Activated CD8-positive, alpha-beta memory T cell treated with anti-CD3 and anti-CD28 coated beads, Interleukin-2, amount 50 U/mL, for 4 hours (primary cell): Measurements from ENCODE around the gene ISL2.

Experiments used
- DNase-seq: peaks from one replicate; pipeline ENCODE4 v3.0.0-alpha.2; 2020

ISL2 gene

DNA sequence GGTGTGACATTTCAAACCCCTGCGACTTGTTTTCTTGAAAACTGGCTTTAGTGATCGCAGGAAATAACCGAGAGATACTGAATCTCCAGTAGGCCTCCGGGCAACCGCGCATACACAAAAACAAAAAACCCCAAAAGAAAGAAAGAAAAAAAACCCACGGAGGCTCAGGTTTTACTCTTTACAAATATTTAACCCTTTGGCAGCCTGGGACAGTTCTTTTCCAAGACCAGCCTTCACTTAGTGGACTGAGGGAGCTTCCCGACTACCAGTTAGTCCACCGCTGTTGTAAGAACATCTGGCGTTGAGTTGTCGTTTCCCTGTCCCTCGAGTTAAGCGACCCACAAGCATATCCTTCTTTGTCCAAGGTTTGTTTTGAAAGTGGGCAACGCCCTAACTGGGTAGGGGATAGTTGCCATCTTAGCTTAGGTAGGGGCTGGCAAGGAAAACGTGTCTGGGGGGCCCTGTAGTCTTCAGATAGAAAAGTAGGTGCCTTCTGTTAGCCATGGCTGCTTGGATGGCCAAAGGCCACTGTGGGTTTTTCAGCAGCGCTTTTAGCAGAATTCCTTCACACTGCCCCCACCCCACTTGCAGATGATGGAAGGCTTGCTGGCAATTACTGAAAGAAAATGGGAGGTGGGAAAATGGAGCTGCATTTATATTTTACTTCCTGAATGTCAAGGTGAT is 6.9 kb downstream of the ISL2 start:
- DNase-seq, result no peak

DNA sequence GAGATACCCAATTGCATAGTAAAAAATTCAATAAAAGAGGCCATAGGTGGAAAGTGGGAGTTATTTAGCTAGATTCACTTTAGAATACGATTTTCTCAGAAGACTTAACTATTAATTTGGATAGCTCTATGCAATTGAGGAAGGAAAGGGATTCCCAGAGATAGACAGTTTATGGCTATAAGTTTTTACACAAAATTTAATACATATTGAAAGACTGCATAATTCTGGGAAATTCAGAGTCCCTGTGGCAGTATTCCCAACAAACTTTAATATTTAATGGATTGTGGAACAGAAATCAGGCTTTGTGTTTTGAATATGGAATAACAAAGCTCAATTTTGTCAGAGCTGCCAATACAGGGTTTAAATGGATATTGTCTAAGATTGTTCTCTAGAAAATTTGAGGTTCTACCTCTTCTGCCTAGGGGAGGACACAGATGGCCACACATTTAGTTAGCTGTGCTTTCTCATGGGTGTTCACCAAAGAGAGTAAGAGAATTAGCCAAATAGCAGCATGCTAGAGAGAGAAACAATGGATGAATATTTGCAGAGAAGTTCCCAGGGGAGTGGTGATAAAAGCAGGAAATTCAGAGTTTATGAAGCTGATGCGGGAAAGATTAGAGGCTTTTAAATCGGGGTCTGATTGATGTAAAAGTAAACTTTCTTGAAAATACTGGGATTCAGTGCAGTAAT is 8.5 kb downstream of the ISL2 start:
- DNase-seq, result no peak

DNA sequence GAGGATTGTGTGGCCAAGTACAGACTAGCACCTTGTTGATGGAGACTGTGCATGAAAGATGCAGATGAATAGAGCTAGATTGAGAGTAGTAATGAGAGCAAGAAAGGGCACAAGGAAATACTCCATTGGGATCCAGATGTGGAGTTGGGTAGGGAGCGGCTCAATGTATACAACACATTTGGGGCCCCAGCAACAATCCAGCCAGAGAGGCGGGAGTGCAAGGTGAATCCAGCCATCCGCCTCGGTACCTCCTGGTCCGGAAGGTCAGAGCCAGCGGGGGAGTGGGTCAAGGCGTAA is 9.0 kb downstream of the ISL2 start:
- DNase-seq, result no peak

DNA sequence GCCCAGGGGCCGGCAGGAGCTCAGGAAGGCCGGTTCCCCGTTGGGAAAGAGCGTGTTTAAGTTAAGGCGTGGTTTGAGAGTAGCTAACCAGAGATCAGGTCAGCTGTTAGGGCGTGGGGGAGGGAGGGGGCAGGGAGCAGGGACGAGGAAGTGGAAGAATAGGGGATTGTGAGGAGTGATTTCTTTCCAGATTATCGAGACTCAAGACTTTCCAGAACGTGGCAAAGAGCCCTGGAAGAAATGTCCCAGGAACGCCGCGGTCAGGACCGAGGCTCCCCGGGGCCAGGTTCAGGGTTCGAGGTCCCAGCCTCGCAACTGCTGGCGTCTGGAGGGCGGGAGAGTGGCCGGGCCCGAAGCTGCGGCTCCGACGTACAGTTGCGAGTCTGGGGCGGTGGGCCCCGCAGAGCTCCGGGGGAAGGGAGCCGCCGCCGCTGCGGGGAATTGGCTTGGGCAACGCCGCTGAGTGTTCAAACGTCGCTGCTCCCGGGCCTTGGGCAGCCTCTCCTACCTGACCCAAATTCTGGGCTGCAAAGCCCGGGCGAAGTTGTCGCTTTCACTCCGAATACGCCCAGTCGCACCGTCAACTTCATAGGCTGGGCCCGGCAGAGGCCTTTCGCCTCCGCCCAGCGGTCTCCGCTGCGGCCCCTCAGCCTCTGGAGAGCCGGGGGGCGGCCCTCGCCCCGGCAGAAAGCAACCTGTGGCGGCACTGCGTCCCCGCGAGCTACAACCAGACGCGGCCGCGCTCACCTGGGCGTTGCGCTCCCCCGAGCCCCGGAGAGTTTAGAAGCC is 9.5 kb downstream of the ISL2 start:
- DNase-seq, result no peak

DNA sequence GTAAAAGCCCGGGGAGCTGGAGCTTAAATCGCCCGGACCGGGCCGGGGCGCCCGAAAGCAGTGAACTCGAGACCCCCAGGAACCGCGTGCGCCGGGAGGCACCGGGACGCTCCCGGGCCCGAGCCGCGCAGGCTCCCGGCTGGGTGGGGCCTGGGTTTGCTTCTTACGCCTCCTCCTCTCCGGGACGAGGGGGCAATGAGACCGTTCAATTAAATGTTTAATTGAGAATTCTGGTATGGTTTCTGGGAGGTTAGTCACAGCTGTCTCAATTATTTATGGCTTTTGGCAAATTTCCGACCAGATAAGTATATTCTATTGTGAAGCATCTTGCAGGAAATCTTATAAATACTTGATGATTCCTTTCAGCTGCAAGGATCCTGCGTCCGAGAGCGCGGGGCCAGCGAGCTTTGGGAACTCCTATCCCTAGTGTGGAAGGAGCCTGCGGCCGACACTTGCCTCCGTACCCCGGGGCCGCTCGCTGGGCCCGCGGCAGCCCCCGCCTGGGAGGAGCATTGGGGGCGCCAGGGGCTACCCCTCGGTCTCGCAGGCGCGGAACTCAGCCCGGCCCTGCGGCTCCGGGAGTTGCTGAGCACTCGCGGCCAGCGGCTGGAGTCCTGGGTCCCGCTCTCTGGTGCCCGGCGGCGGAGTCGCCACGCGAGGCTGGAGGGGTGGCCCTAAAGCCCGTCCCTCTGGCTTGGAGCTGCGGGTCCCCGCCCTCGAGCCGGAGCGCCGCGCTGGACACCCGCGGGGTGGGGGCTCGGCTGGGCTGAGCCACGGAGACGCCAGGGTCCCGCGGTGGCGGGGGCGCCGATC is 10.3 kb downstream of the ISL2 start:
- no peak for DNase-seq

DNA sequence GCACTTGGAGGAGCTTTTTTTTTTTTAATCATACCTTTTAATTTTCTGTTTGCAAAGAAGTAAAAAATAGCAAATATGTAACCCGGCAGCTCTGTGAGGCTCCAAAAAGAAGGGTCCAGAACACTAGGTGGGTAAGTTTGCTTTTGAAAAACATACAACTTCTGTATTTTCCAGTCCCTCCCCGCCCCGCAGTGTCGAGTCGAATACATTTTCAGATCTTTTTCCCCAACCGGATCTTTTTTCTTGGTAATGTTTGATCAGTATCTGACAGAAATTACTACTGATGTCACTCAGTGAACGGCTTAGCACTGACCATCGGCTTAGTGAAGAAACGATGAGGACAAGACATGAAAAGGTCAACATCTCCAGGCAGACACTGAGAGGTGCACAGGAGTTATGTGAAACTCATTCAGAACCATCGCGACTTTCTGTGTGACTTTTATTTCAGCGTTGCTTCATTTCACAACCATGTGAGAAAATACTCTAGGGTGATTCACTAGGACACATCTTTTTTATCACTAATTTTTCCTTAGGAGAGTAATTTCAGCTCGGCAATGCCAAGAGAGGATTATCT is 11.0 kb downstream of the ISL2 start:
- no peak for DNase-seq

DNA sequence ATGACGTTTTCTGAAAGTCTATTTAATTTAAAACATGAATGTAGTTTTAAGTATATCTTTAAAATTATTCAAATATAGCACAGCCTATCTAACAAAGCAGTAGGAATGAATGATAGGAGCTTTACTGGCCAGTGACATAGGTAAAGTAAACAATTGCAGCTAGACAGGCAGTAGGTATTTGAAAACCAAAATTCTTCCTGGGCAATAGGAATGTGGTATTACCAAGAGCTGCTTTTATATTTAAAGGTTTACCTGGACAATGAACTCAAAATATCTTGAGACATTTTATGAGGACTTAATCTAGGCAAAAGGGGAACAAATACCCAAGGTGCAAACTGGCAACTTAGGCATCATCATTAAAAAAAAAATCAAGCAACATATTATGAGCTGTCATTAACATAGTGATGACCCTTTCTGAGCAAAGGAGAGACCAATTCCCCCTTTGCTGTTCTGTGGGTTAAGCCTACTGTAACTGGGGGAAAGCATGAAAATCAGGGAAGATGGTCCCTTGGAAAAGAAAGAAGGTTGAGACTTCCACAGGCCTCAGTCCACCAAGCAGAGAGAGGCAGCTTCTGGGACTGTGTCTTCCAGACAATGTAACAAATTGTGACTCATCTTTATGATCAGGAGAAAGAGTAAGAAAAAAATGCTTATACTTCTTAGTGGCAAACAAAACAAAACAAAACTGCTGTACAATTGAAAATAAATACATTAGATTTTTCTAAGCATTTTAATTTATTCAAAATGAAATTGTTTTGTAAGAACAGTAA is 12.9 kb downstream of the ISL2 start:
- DNase-seq, result no peak

DNA sequence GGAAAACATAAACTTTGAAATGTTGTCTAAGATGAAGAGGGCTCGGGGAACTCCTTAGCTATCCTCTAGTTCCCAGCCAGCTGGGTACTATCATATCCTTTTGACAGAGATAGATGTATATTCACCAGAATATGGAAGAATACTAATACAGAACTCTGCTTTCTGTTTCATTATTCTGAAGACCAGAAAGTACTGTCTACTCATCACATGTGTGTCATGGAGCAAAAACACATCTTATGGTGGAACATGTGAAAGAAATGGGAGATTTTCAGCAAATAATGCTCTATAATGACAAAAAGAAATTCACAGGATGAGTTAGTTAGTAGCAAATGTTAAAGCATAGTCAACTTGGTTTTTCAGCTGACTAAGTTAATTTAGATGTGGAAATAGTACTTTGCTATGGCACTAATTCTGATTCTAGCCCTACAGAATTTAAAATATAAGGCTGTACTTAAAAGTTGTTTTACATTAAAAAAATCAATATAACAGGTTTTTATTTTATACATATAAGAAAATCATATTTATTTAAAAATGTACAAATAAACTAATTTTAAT is 16.5 kb downstream of the ISL2 start:
- DNase-seq, result no peak

DNA sequence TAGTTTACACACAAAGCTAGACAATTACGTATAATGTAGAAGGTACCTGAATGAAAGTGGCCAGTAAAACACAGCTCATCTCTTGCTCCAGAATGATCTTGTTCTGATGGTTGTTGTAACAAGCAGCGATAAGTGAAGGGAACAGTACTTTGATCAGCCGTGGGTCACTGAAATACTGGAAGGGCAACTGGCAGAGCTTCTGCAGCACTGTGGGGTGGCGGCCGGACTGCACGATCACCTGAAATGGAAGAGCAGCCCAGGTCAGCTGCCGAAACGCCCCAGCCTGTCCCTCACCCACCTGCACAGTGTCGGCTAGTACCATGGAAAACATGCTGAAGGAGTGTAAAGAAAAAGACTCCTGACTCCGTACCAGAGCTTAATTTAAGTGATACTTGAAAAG is 17.3 kb downstream of the ISL2 start:
- DNase-seq, result no peak

DNA sequence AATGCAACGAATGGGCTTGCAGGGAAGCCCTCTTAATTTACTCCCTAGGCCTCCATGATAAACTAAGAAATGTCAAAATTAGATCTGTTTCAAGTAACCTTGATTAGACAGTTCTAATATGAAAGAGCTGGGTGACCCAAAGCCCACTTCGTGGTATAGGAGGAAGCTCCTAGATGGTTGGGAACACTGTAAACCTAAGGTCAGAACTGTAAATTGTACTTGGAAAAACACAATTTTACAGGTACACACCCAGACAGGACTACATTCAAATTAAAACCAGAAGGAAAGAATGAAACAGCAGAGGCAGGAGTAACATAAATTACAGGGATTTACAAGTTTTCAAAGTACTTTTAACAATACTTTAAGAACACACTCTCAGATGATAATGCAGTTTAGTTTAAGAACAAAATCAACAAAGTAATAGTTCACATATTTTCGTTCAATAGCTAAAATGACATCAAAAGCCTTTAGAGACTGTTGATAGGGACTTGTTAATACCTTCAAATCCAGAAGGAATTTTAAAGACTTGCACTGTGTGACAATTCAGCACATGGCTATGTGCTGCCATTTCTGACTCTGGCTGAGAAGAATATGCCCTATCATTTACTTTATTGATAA is 18.4 kb downstream of the ISL2 start:
- no peak for DNase-seq

DNA sequence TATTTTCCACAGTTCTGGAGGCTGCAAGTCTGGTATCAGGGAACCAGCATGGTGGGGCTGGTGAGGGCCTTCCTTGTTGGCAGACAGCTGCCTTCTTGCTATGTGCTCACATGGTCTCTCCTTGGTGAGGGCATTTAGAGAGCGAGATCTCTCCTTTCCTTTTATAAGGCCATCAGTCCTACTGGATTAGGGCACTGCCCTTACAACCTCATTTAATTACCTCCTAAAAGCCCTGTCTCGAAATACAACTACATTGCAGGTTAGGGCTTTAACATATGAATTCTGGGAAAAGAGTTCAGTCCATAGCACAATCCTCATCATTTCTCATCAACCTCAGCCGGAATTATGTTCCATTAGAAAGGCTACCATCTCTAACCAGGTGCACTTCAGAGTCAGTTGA is 21.9 kb downstream of the ISL2 start:
- DNase-seq, result no peak

DNA sequence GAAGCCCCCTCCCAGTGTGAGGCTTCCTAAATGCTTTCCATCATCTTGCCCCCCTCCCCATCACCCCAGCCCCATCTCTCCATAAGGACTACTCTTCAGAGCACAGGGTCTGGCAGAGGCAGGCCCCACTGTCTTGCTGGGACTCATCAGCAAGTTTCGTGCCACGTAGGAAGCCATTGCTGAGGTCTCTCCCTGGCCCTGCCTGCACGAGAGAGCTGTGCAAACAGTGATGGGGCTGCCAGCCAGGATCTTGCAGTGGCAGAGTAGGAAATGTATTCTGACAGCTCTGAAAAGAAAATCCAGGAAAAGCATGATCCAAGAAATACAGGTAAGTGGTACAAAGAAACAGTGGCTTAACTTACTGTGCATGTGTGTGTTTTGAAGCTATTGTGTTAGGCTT is 22.6 kb downstream of the ISL2 start:
- DNase-seq, result no peak

DNA sequence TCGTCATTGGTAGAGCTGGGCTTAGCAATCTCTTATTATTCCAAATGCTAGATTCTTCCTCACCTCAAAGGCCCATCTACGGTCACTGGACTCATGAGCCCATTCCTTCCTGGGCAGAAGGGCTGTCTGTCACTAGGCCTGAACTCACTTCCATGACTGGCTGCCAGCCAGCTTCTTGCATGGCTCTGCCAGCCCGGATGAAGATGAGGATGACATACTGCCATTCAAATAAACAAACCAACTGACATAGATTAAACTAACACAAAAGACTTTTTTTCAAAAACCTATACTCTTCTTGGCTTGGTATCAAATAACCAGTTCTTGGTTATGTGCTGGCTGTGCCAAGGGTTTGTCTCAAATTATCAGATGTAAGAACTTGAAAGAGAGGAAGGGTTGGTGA is 23.8 kb downstream of the ISL2 start:
- no peak for DNase-seq

DNA sequence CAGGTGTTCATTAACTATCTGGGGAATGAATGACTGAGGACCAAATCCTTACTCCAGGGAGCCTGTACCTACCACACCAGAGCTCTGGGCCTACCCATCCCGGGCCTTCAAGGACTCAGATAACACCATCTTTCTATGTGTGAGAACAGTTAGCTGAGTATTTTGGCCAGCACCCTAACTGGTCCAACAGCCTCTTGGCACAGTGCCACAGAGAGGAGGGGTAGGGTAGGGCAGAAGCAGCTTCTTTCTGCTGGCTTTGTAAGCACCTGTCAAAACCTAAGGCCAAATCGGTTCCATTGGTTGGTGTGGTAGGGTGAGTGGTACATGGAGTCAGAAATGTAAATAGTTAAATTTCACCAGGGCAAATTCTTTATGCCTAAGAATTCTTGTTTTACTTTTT is 26.7 kb downstream of the ISL2 start:
- DNase-seq, result no peak

DNA sequence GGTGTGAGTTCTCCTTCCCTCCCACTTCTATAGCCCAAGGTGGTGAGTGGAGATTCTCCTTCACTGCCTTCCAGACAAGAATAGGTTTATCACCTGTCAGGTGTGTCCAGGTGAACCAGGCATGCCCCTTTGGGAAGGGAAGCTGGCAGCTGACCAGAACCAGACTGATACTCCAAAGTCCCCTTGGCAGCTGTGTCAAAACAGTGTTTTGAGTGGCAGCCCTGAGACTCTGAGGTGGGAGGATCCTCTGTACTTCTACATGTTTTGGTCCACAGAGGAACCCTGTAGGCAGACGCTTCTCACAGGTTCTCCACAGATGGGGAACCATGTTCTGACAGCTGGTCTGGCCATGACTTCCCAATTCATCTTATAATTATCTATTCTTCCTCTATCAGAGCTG is 30.1 kb downstream of the ISL2 start:
- no peak for DNase-seq

DNA sequence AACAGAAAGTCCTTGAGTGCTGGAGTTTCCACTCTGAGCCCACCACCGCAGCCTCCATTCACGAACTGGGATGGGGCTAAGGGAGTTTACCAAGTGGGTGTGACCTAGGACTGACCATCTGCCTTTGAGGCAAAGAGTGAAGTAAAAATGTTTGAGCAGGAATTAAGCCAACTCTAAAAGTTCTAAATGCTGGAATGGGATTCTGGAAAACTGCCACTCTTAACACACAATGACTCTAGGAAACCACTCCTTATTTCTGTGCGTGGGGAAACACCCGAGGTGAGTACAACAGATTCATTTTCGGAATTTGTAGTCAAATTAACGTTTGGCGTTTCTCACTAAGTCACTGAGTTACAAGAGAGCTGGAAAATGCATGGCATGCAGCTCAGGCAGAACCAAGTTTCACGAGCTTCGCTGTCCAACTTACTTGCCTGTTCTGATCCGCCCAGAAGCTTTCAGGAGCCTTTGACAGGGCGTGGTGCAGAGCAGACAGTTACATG is 31.6 kb downstream of the ISL2 start:
- DNase-seq, result no peak

DNA sequence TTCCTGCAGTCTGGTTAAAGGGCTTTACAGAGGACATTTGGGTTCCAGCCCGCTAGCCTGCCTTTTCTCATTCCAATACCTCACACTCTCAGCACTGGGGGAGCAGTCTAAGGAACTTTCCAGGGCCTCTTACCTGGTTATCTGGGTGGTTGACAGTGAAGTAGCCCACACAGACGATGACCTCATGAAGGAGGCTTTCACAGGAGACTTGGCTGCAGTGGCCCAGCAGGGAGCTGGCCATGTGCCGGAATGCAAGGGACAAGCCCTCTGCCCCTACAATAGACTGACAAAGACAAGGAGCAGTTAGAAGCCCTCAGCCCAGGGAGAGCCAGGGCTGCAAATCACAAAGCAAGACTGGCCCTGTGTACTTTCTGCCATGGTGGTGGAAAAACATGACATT is 39.5 kb downstream of the ISL2 start:
- DNase-seq, result no peak

DNA sequence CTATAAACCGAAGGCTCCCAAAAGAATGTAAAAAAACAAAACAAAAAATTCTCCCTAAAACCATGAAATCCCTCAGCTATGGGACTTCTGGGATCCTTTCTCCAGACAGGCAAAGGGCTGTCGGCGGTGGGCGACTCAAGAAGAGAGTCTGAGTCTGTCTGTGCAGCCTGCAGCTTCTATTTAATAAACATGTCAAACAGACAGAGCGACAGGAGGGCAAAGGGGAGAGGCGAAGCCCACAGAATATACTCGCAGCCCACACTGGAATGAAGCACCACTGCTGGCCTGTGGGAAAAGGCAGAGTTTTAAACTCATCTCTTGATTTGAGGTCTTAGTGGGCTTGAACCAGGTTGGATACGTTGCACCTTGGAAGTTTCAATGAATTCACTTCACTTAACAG is 40.2 kb downstream of the ISL2 start:
- DNase-seq, result no peak

DNA sequence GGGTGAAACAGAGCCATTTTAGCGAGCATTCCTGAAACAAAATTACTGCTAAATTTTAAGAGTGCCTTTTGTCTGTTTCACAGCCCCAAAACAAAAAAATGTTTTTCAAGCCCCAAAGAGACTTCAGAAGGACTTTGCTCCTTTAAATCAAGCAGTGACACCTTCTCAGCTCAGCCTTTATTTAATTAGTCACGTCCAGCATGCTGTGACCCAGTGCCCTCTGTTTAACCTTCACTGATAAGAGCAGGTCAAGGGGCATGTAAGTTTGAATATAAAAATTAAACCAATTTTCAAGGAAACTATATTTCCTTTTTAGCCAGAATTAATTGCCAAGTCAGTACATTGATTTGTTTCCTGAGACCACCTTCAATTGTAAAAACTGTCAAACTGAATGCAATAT is 40.6 kb downstream of the ISL2 start:
- DNase-seq, result no peak

DNA sequence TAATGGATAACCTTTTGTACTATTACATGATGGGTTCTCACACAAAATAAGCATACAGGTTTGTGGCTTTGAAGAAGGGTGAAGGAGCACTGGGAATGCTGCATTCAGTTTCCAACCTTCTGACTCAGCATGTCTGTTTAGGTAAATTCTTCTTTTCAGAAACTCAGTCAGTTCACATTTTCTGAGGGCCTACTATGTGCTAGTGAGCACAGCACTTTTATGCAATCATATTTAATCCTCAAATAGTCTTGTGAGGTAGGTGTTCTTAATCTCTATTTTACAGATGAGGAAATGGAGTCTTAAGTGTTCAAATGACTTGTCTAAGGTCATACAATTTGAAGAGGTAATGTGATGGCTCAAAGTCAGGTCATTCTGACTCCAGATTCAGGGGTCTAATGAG is 41.2 kb downstream of the ISL2 start:
- no peak for DNase-seq

DNA sequence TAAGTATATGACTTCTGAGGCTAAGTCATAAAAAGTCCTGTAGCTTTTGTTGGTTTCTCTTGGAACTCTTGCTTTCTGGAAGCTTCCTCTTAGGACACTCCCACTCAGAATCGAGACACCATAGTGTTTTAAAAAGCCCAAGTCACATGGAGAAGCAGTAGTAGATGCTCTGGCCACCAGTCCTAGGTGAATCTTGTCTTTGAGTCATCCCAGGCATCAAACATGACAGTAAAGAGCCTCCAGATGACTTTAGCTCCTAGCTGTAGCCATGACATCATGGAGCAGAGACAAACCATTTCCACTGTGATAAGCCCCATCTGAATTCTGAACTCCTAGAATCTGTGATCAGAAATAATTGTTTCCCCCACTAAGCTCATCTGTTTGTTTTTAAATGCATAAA is 42.1 kb downstream of the ISL2 start:
- DNase-seq, result no peak
